UCSD-AML1 (cell line): ENCODE measurements around the gene CYP4A22.
"Not testable (repeated sequence)": the region's sequence is repeated elsewhere in the genome, so short reads cannot be mapped to it uniquely, and the experiment has no call there.

Experiments
- DNase-seq: peaks from one replicate; lab custom pipeline; 2025; ENCODE audit not compliant: unreplicated experiment; lab: John Stamatoyannopoulos, UW

Gene CYP4A22

GRCh38 chr1:47149162-47149561 lies 11.9 kb downstream of the CYP4A22 start:
- DNase-seq: not testable (repeated sequence)

DNA sequence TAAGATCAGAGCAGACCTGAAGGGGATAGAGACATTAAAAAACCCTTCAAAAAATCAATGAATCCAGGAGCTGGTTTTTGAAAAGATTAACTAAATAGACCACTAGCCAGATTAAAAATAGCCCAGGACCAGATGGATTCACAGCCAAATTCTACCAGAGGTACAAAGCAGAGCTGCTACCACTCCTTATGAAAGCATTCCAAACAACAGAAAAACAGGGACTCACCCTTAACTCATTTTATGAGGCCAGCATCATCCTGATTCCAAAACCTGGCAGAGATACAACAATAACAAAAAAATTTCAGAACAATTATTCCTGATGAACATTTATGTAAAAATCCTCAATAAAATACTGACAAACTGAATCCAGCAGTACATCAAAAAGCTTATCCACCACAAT lies 19.2 kb downstream of the CYP4A22 start:
- DNase-seq: not testable (repeated sequence)

DNA sequence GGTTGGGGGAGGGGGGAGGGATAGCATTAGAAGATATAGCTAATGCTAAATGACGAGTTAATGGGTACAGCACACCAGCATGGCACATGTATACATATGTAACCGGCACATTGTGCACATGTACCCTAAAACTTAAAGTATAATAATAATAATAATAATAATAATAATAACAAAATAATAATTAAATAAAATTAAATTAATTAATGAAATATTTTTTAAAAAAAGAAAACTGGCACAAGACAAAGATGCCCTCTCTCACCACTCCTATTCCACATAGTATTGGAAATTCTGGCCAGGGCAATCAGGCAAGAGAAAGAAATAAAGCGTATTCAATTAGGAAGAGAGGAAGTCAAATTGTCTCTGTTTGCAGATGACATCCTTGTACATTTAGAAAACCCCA lies 20.7 kb downstream of the CYP4A22 start:
- DNase-seq: not testable (repeated sequence)

GRCh38 chr1:47160716-47161115 lies 23.5 kb downstream of the CYP4A22 start:
- no peak for DNase-seq

DNA sequence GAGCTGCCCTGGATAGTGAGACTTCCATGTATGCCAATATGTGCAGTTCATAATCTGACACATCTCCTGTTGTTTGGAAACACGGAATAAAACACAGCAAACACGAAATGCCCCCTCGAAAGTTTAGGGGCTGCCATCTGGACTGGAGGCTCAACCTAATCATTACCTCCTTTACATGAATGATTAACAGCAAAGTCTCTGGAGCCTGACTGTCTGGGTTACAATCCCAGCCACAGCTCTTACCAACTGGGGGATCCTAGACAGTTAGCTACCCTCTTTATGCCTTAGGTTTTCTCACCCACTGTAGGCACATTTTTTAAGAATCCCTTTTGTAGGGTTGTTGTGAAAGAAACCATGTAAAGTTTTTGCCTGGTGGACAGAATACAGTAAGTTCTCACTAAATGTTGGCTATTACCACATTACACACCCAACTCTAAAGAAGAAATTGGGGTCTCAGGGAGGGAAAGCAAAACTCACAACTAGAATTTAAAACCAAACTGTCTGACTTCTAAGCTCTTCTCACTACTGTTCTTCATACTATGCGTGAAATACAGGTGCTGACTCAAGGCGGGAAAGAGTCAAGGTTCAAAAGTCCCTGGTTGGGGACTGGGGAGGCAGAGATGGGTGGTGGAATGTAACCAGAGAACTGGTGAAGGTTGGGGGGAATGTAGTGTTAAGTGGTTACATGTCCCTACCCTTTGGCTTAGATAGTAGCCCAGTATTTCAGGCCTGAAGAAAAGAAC lies 24.2 kb downstream of the CYP4A22 start:
- DNase-seq: no peak

GRCh38 chr1:47164552-47164951 lies 27.3 kb downstream of the CYP4A22 start:
- no peak for DNase-seq

DNA sequence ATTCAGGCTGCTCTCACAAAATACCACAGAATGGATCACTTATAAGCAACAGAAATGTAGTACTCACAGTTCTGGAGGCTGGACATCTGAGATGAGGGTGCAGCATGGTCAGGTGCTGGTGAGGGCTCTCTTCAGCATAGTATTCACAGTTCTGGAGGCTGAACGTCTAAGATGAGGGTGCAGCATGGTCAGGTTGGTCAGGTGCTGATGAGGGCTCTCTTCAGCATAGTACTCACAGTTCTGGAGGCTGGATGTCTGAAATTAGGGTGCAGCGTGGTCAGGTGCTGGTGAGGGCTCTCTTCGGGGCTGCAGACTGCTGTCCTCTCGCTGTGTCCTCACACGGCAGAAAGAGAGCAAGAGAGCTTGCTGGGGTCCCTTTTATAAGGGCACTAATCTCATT lies 35.5 kb downstream of the CYP4A22 start:
- DNase-seq: no peak

DNA sequence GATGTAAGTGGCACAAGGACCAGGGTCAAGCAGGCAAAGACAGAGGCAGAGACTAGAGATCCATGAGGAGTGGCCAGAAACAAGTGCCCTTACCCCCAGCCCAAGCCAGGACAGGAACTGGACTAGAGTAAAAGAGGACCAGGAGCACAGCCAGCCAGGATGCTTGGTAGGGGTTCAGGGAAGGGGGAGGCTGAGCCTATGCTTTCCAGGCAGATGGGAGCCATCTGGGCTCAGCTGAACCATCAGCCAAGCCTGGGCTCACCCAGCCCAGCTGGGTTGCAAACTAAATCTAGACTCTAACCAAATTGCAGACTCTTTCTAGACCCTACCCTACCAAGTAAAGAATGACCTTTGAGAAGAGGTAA lies 37.4 kb downstream of the CYP4A22 start:
- no peak for DNase-seq

GRCh38 chr1:47175227-47175934 lies 38.1 kb downstream of the CYP4A22 start:
- peak; percentile 44 for DNase-seq

DNA sequence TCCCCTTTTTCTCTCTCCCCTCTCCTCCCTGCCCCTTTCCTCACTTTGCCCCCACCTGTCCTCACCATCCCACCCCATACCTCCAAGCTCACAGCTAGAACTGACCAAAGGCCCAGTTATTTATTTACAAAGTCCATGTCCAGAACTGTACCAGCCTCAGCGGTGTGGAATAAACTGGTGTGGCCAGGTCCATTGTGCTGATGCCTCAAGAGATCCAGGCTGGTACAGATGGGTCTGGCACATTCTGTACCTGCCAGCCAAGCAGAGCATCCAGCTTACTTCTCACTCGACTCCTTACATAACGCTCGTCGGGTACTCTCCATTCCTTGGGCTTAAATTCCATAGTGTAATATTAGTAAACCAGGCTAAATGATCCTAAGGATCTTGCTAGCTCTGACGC lies 40.8 kb downstream of the CYP4A22 start:
- DNase-seq: no peak

- DNase-seq: no peak
These were observed 41.4 kb downstream of the CYP4A22 start for GRCh38 chr1:47178654-47179016.

- DNase-seq: peak; percentile 96
These were observed 42.1 kb downstream of the CYP4A22 start for GRCh38 chr1:47179017-47179987.

GRCh38 chr1:47179988-47180563 lies 42.8 kb downstream of the CYP4A22 start:
- no peak for DNase-seq

DNA sequence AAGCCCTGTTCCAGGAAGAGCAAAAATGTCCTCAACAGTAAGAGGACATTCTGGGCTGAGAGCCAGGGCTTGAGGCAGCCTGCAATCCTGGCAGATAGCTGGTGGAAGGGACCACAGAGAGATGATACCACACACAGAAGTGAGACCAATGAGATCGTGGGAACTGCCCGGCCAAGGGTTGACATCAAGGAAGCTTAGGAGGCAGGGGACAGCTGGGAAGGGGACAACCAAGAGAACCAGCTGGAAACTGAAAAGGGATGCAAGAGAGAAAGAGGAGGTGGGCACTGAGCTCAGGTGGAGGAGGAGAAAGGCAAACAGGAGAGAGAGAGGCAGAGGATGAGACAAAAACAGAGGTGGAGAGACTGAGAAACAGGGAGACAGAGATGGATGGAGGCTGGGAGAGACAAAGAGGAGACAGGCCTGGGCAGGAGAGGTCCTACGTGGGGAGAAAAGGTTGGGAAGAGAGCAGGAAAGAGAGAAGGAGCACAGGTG lies 43.4 kb downstream of the CYP4A22 start:
- DNase-seq: no peak

- peak; percentile 71 for DNase-seq
These were observed 44.1 kb downstream of the CYP4A22 start for GRCh38 chr1:47181095-47181954.

GRCh38 chr1:47181955-47182675 lies 44.9 kb downstream of the CYP4A22 start:
- no peak for DNase-seq

- DNase-seq: no peak
These were observed 45.5 kb downstream of the CYP4A22 start for GRCh38 chr1:47182676-47183235.

GRCh38 chr1:47183308-47184089 lies 46.3 kb downstream of the CYP4A22 start:
- no peak for DNase-seq
